GM19438 (cell line): ENCODE measurements around the gene TRIM64.
"Not testable (repeated sequence)": the region's sequence is repeated elsewhere in the genome, so short reads cannot be mapped to it uniquely, and the experiment has no call there.

ENCODE experiments used
- ATAC-seq: cut with Tn5 transposase; IDR thresholded peaks from one replicate; pipeline ENCODE4 v1.9.1; 2021; ENCODE audit warnings: low read depth; ENCODE audit not compliant: unreplicated experiment

TRIM64 gene

GRCh38 chr11:89965737-89966136 lies at the start of gene TRIM64:
TSS of gene TRIM64 (plus strand) at chr11:89966037. CDS start at chr11:89968504, 2,467 bp downstream.
- ATAC-seq: not testable (repeated sequence)

GRCh38 chr11:89922195-89922660 lies 43.6 kb upstream of the TRIM64 start, which contains the start of gene TRIM49D1:
TSS of gene TRIM49D1 (minus strand) at chr11:89922245. CDS start at chr11:89917710, 4,535 bp downstream.
- ATAC-seq: no peak

- ATAC-seq: not testable (repeated sequence)
Measured at GRCh38 chr11:89923764-89924163, 42.1 kb upstream of the TRIM64 start, which contains the start of gene TRIM49D2. TSS of gene TRIM49D2 (plus strand) at chr11:89924064. CDS start at chr11:89926762, 2,698 bp downstream.

GRCh38 chr11:89960833-89961232 lies 5.0 kb upstream of the TRIM64 start:
- not testable (repeated sequence) for ATAC-seq
